ENCODE measurements around the gene CELF2. TPM values are rescaled to one million over a fixed set of nuclear protein-coding genes. Genes with fewer than 3 reads are reported as not detected.

CELF2 gene
- total RNA-seq, 1 experiment from 2014 or later: 28.7 TPM

GRCh38 chr10:11208243-11208642, 190.6 kb downstream of the CELF2 start:
- Histone ChIP-seq H3K4me1 (ENCODE audit: insufficient read depth, low read length) (peaks cover 9% of the 10 kb centered on the region; the same call in 1 of the 2 replicates), H2AFZ (ENCODE audit: low read length) (no peak overlapping the region), H3K18ac (ENCODE audit: insufficient read length, low read depth, low read length) (no peak overlapping the region), H3K9me3 (ENCODE audit: control insufficient read depth, low read depth, low read length) (no peaks in the 10 kb centered on the region), H4K8ac (replicated peaks; ENCODE audit: insufficient read length, low read depth, low read length) (no peak overlapping the region), H3K4ac (ENCODE audit: low read depth, low read length) (no peak overlapping the region), H3K56ac (ENCODE audit: insufficient read length, low read depth, low read length) (no peak overlapping the region), H4K20me1 (ENCODE audit: control insufficient read depth, insufficient read depth, insufficient read length) (no peaks in the 10 kb centered on the region), H4K5ac (ENCODE audit: insufficient read length, low read depth, low read length) (no peak overlapping the region), H3K23me2 (ENCODE audit: insufficient read length, low read depth, low read length, poor library complexity, severe bottlenecking) (no peaks in the 10 kb centered on the region), H2BK20ac (ENCODE audit: low read depth, low read length, poor library complexity, severe bottlenecking) (no peak overlapping the region), H2AK5ac (ENCODE audit: insufficient read length, low read length) (no peak overlapping the region), H3K27me3 (ENCODE audit: insufficient read depth, low read length) (no peaks in the 10 kb centered on the region), H3K4me2 (ENCODE audit: insufficient read depth, insufficient read length, low read length) (no peak overlapping the region), H4K91ac (ENCODE audit: insufficient read length, low read depth, low read length) (no peak overlapping the region), H3K9ac (ENCODE audit: extremely low read depth, insufficient read length, low read length) (no peak overlapping the region), H2BK12ac (ENCODE audit: insufficient read length, low read depth, low read length) (no peak overlapping the region), H2BK5ac (ENCODE audit: insufficient read length, low read length) (no peak overlapping the region), H2BK15ac (ENCODE audit: low read depth, low read length) (no peak overlapping the region), H3K79me2 (ENCODE audit: insufficient read depth, low read length) (no peaks in the 10 kb centered on the region), H2BK120ac (ENCODE audit: low read depth, low read length, poor library complexity, severe bottlenecking) (no peak overlapping the region), H3K14ac (ENCODE audit: insufficient read depth, low read length) (no peak overlapping the region), H3T11ph (ENCODE audit: low read length) (no peak overlapping the region), H3K79me1 (ENCODE audit: insufficient read depth, low read depth, low read length, poor library complexity, severe bottlenecking) (no peaks in the 10 kb centered on the region), H3K27ac (ENCODE audit: insufficient read length, low read depth, low read length) (no peak overlapping the region), H3K23ac (ENCODE audit: insufficient read length, low read depth, low read length) (no peak overlapping the region)
- no peak for DNase-seq
- WGBS (ENCODE audit: extremely low coverage, insufficient read length, low lambda C conversion rate): no CpG with 5 or more reads among the region's 8 CpGs
- Mint-ChIP-seq H3K27me3 (ENCODE audit: low read depth) (no peaks in the 10 kb centered on the region), H3K36me3 (ENCODE audit: insufficient read depth in 1 of 3, low read depth in 3 of 3) (no peaks in the 10 kb centered on the region), H3K27ac (peak overlapping the region in 2 of 3 experiments; percentile 20 to 24; a peak in 2 of 7 replicates), H3K4me3 (no peak overlapping the region), H3K4me1 (peaks cover 62 to 71% of the 10 kb centered on the region in 2 experiments), H3K9me3 (no peaks in the 10 kb centered on the region)
- TF ChIP-seq CTCF (conservative IDR thresholded peaks at IDR 0.05): no peak
